GM19397 (cell line): Measurements from ENCODE around the gene RPP40.
"Not testable (repeated sequence)": the region's sequence is repeated elsewhere in the genome, so short reads cannot be mapped to it uniquely, and the experiment has no call there.

ENCODE experiments used
- ATAC-seq: cut with Tn5 transposase; IDR thresholded peaks from one replicate; pipeline ENCODE4 v1.9.1; 2021; ENCODE audit warnings: mild to moderate bottlenecking, moderate library complexity; ENCODE audit not compliant: unreplicated experiment

RPP40 gene

GRCh38 chr6:5003604-5004372, at the start of gene RPP40:
RPP40 (minus strand) TSS chr6:5004037; CDS start chr6:5004002, 35 bp downstream.
- ATAC-seq, result peak; percentile 92

GRCh38 chr6:5053038-5053437, 49.2 kb upstream of the RPP40 start:
- ATAC-seq, result no peak

- no peak for ATAC-seq
These were observed 47.6 kb upstream of the RPP40 start for GRCh38 chr6:5051394-5051793.

GRCh38 chr6:5050009-5050408, 46.2 kb upstream of the RPP40 start:
- ATAC-seq, result no peak

- ATAC-seq, result no peak
These were observed 42.6 kb upstream of the RPP40 start for GRCh38 chr6:5046430-5046829.

- no peak for ATAC-seq
These were observed 41.6 kb upstream of the RPP40 start for GRCh38 chr6:5045416-5045815.

- no peak for ATAC-seq
These were observed 41.0 kb upstream of the RPP40 start for GRCh38 chr6:5044866-5045265.

- no peak for ATAC-seq
These were observed 38.6 kb upstream of the RPP40 start for GRCh38 chr6:5042436-5042835.

GRCh38 chr6:5041955-5042354, 38.1 kb upstream of the RPP40 start:
- ATAC-seq, result no peak

GRCh38 chr6:5036269-5036668, 32.4 kb upstream of the RPP40 start:
- ATAC-seq, result no peak

- ATAC-seq, result no peak
These were observed 30.9 kb upstream of the RPP40 start for GRCh38 chr6:5034736-5035135.

- no peak for ATAC-seq
These were observed 30.5 kb upstream of the RPP40 start for GRCh38 chr6:5034328-5034727.

- ATAC-seq, result not testable (repeated sequence)
These were observed 29.5 kb upstream of the RPP40 start for GRCh38 chr6:5033214-5033904.

GRCh38 chr6:5032706-5033105, 28.9 kb upstream of the RPP40 start:
- ATAC-seq, result not testable (repeated sequence)

GRCh38 chr6:5031150-5031549, 27.3 kb upstream of the RPP40 start:
- no peak for ATAC-seq

GRCh38 chr6:5030596-5031136, 26.8 kb upstream of the RPP40 start:
- peak; percentile 77 for ATAC-seq

GRCh38 chr6:5029609-5030008, 25.8 kb upstream of the RPP40 start:
- ATAC-seq, result no peak

GRCh38 chr6:5028921-5029320, 25.1 kb upstream of the RPP40 start:
- ATAC-seq, result no peak

- no peak for ATAC-seq
These were observed 24.5 kb upstream of the RPP40 start for GRCh38 chr6:5028301-5028700.

- ATAC-seq, result no peak
These were observed 22.3 kb upstream of the RPP40 start for GRCh38 chr6:5025911-5026819.

GRCh38 chr6:5023923-5024322, 20.1 kb upstream of the RPP40 start:
- no peak for ATAC-seq
